NCI-H2227 (cell line): ENCODE measurements around the gene KRTAP6-2.

ENCODE experiments used
- DNase-seq: peaks from one replicate; lab custom pipeline; 2025; ENCODE audit not compliant: unreplicated experiment; lab: John Stamatoyannopoulos, UW

The KRTAP6-2 gene

GRCh38 chr21:30577766-30578165, 20.9 kb downstream of the KRTAP6-2 start:
- DNase-seq, result no peak

GRCh38 chr21:30567617-30568016, 31.1 kb downstream of the KRTAP6-2 start:
- DNase-seq, result no peak

GRCh38 chr21:30563630-30564029, 35.1 kb downstream of the KRTAP6-2 start:
- DNase-seq, result no peak

DNA sequence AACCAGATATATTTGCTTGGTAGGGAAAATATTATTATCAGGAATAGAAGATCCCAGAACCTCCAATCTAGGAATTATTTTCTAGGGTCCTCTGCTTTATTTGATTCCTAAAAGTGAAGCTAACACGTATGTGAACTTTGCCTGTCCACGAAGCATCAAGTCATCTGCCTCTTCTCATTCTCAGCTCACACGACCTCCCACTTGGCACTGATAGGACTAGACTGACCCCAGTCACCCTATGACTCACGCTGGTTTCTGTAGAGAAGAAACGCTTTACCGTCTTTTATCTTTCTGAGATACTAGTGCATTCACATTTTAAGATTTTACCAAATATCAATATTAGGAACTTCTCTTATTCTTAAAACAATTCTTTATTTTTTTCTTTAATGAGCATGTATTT, 35.6 kb downstream of the KRTAP6-2 start:
- no peak for DNase-seq

- DNase-seq, result no peak
Measured at GRCh38 chr21:30561957-30562356, 36.7 kb downstream of the KRTAP6-2 start.

GRCh38 chr21:30561264-30561895, 37.3 kb downstream of the KRTAP6-2 start, which contains the start of gene KRTAP19-7:
Gene KRTAP19-7 (minus strand): TSS chr21:30561314. CDS start chr21:30561289, 25 bp downstream.
- no peak for DNase-seq

GRCh38 chr21:30555095-30555494, 43.6 kb downstream of the KRTAP6-2 start:
- no peak for DNase-seq

GRCh38 chr21:30552782-30553181, 45.9 kb downstream of the KRTAP6-2 start:
- DNase-seq, result no peak
